ENCODE data around the gene PLCH2. TPM values are rescaled to one million over a fixed set of nuclear protein-coding genes. Genes with fewer than 3 reads are reported as not detected.

Gene PLCH2
- polyA plus RNA-seq, 1 donor from 2014 or later, result 5.7 TPM

GRCh38 chr1:2519029-2519685 is 43.1 kb downstream of the PLCH2 start:
- Histone ChIP-seq H3K9me3 (ENCODE audit: low read length) (no peaks in the 10 kb centered on the region), H3K27ac (ENCODE audit: low read length) (no peak overlapping the region), H3K4me3 (ENCODE audit: low read length) (no peak overlapping the region), H3K9ac (ENCODE audit: low read length) (no peak overlapping the region), H3K4me2 (ENCODE audit: low read length) (no peak overlapping the region), H2AFZ (ENCODE audit: low read depth, low read length) (no peak overlapping the region), H3K36me3 (ENCODE audit: insufficient read depth, low read length) (no peaks in the 10 kb centered on the region), H3F3A (ENCODE audit: insufficient read depth, low read length, poor library complexity, severe bottlenecking) (no peaks in the 10 kb centered on the region), H4K20me1 (ENCODE audit: insufficient read depth) (peaks cover 5% of the 10 kb centered on the region), H3K79me2 (replicated peaks; ENCODE audit: insufficient read depth, low read length) (peaks cover 21% of the 10 kb centered on the region), H3K27me3 (ENCODE audit: insufficient read depth, low read depth, low read length) (no peaks in the 10 kb centered on the region), H3K9me2 (ENCODE audit: insufficient read depth, low read length) (no peaks in the 10 kb centered on the region)
- TF ChIP-seq POLR2AphosphoS5 (IDR thresholded peaks at IDR 0.05), result no peak
- no peak for TF ChIP-seq REST (IDR thresholded peaks at IDR 0.05; ENCODE audit: borderline replicate concordance)
- TF ChIP-seq CTCF (IDR thresholded peaks at IDR 0.05; ENCODE audit: poor library complexity, severe bottlenecking), result no peak

GRCh38 chr1:2519729-2520128 is 43.6 kb downstream of the PLCH2 start:
- H3K36me3 ChIP-seq (ENCODE audit: insufficient read depth, low read length), result no peaks in the 10 kb centered on the region
- H3K9ac ChIP-seq (ENCODE audit: low read length), result no peak overlapping the region
- H2AFZ ChIP-seq (ENCODE audit: low read depth, low read length), result no peak overlapping the region
- H3F3A ChIP-seq (ENCODE audit: insufficient read depth, low read length, poor library complexity, severe bottlenecking), result no peaks in the 10 kb centered on the region
- H3K9me2 ChIP-seq (ENCODE audit: insufficient read depth, low read length), result no peaks in the 10 kb centered on the region
- H3K4me2 ChIP-seq (ENCODE audit: low read length), result no peak overlapping the region
- H3K27ac ChIP-seq (ENCODE audit: low read length), result no peak overlapping the region
- no peak for TF ChIP-seq SMC3 (conservative IDR thresholded peaks at IDR 0.05; ENCODE audit: poor library complexity)
- TF ChIP-seq MXI1 (conservative IDR thresholded peaks at IDR 0.05; ENCODE audit: poor library complexity, severe bottlenecking), result no peak
- no peak for TF ChIP-seq TAF1 (IDR thresholded peaks at IDR 0.05; ENCODE audit: low read depth)
- no peak for TF ChIP-seq RAD21 (conservative IDR thresholded peaks at IDR 0.05)
- TF ChIP-seq EZH2 (IDR thresholded peaks at IDR 0.05; ENCODE audit: borderline replicate concordance, insufficient read depth, low read length, poor library complexity, severe bottlenecking), result no peak
- no peak for TF ChIP-seq POLR2AphosphoS5 (IDR thresholded peaks at IDR 0.05)
- no peak for TF ChIP-seq EP300 (conservative IDR thresholded peaks at IDR 0.05; ENCODE audit: poor library complexity, severe bottlenecking)
- no peak for TF ChIP-seq REST (IDR thresholded peaks at IDR 0.05; ENCODE audit: borderline replicate concordance)
- no peak for TF ChIP-seq CTCF (IDR thresholded peaks at IDR 0.05; ENCODE audit: poor library complexity, severe bottlenecking)
- no peaks in the 10 kb centered on the region for H3K27me3 ChIP-seq (ENCODE audit: insufficient read depth, low read depth, low read length)
- H4K20me1 ChIP-seq (ENCODE audit: insufficient read depth), result peaks cover 7% of the 10 kb centered on the region
- no peaks in the 10 kb centered on the region for H3K9me3 ChIP-seq (ENCODE audit: low read length)
- H3K4me3 ChIP-seq (ENCODE audit: low read length), result no peak overlapping the region
- peaks cover 27% of the 10 kb centered on the region for H3K79me2 ChIP-seq (replicated peaks; ENCODE audit: insufficient read depth, low read length)
